Activated CD4-positive, alpha-beta T cell treated with anti-CD3 and anti-CD28 coated beads, Interleukin-2, amount 10 ng/mL, durations not matched to agents 24 days and 14 days (primary cell): Measurements from ENCODE around the gene TOPBP1. TPM values are rescaled to one million over a fixed set of nuclear protein-coding genes. Genes with fewer than 3 reads are reported as not detected.
A peak's percentile ranks its signal among the peaks of the same experiment; 100 is the strongest.

Experiments
- DNase-seq: peaks from one replicate; pipeline ENCODE4 v3.0.0; 2022
- H3K27ac Mint-ChIP-seq: one replicate; pipeline ENCODE4 v1.8.0; 2022; ENCODE audit warnings: mild to moderate bottlenecking, mixed read lengths
- H3K27me3 Mint-ChIP-seq: one replicate; pipeline ENCODE4 v1.8.0; 2022; ENCODE audit warnings: mixed read lengths
- H3K36me3 Mint-ChIP-seq: one replicate; pipeline ENCODE4 v1.8.0; 2022; ENCODE audit warnings: low read depth, mild to moderate bottlenecking, mixed read lengths
- H3K4me1 Mint-ChIP-seq: one replicate; pipeline ENCODE4 v1.8.0; 2021; ENCODE audit warnings: mixed read lengths
- H3K4me3 Mint-ChIP-seq: one replicate; pipeline ENCODE4 v1.8.0; 2022; ENCODE audit warnings: mild to moderate bottlenecking, moderate library complexity, mixed read lengths
- H3K9me3 Mint-ChIP-seq: one replicate; pipeline ENCODE4 v1.8.0; 2021; ENCODE audit warnings: mixed read lengths
- intact Hi-C: fragments of 100-400 bp; cut with micrococcal nuclease; formaldehyde crosslinking; loops from one replicate; pipeline ENCODE4 v1.15.1; 2023
- total RNA-seq: library from RNA; stranded (reverse); gene quantifications from 2 replicates; pipeline ENCODE4 v1.2.3, GENCODE V29; 2022

The TOPBP1 gene
- 92.6 and 97.9 TPM in 2 replicates for total RNA-seq

DNA sequence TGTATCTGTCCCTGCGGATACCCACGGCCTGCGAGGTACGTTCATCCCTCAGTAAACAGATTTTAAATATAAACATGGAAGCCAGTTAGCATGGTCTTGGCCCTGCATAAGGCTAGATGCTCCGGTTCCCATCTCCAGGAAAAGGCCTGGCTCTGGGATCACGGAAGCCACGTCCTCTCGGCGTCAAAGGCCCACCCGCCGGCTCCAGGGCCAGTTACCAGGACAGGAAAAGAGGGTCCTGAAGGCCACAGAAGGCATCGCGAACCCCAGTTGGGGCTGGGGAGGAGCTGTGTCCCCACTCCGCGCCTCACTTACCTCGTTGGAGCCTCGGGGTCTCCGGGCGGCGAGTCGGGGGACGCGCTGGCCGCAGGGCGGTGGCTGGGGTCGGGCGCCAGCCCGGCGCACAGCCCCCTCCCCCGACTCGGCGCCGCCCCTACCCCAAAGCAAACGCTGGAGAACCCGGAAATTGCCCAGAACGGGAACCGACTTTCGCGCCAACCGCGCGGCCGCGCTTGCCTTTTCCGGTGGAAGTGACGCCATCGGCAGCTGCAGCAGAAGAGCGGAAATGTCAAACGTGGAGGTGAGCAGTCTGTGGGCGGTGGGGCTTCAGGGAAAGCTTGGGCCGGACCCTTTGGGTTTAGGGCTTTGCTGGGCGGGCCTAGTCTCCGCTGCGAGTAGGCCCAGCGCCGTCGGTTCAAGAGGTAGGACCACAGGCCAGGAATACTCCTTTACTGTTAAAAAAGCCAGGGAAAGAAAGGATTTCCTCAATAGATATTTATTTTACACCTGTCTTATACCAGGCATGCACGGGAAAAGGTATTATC, at the start of gene TOPBP1:
Gene TOPBP1 (minus strand): TSS at position 488 of the 824 bp plus-strand sequence. CDS start 814 bp downstream, outside the sequence.
- intact Hi-C loops, result loop anchor here (1.0 to 10.0 kb wide), 8 partner anchors 64 to 1245 kb away; partner anchors contain the start of genes ANAPC13, CDV3, CEP63 and DNAJC13
- Mint-ChIP-seq H3K9me3 (no peaks in the 10 kb centered on the region), H3K27ac (peak within 1 kb of the TSS; percentile 94), H3K36me3 (peaks cover 27% of the 10 kb centered on the region), H3K4me1 (peaks cover 26% of the 10 kb centered on the region), H3K4me3 (peak within 1 kb of the TSS; percentile 86), H3K27me3 (no peaks in the 10 kb centered on the region)
- DNase-seq, result peak; percentile 98

DNA sequence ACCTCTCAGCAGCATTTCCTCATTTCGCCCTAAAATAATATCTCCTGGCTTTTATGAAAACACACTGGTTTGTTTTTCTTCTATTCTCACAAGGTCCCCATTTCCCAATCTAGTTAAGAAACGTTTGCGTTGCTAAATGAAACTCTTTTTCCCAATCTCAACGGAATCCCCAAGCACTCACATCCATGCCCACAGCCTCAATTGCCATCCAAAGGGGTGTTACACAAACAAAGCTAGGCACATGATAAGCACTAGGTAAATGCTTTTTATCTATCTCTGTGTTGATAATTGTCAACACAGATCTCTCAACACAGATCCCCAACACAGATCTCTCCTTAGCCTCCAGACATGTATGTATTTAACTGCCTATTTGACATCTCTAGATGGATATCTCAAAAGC, 49.3 kb upstream of the TOPBP1 start:
- H3K36me3 Mint-ChIP-seq, result no peaks in the 10 kb centered on the region
- H3K4me1 Mint-ChIP-seq, result no peaks in the 10 kb centered on the region
- H3K4me3 Mint-ChIP-seq, result no peak overlapping the region
- intact Hi-C loops, result no loop called here
- DNase-seq, result no peak
- no peaks in the 10 kb centered on the region for H3K9me3 Mint-ChIP-seq
- H3K27me3 Mint-ChIP-seq, result peaks cover 10% of the 10 kb centered on the region
- no peak overlapping the region for H3K27ac Mint-ChIP-seq

- H3K4me1 Mint-ChIP-seq, result no peaks in the 10 kb centered on the region
- DNase-seq, result peak; percentile 31
- H3K9me3 Mint-ChIP-seq, result no peaks in the 10 kb centered on the region
- no peak overlapping the region for H3K4me3 Mint-ChIP-seq
- intact Hi-C loops, result no loop called here
- peaks cover 15% of the 10 kb centered on the region for H3K27me3 Mint-ChIP-seq
- no peak overlapping the region for H3K27ac Mint-ChIP-seq
- H3K36me3 Mint-ChIP-seq, result no peaks in the 10 kb centered on the region
These were observed 47.5 kb upstream of the TOPBP1 start for GRCh38 chr3:133709139-133709750.

DNA sequence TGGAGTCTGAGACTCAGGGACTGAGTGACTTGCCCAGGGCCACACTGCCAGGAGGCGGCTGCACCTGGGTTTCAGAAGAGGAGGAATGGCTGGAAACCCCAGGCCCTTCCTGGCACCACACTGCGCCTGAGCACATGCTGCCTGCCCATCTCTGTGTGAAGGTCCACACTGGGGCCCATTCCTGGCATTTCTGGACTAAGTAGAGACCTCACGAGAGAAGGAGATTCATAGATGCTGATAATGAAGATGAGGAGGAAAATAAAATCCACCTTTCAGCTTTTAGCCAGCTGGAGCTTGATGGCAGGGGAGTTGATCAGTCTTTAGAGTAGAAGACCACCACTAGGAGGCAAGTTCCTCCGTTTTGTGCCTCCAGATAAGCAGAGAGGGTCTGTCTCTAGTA, 44.3 kb upstream of the TOPBP1 start:
- intact Hi-C loops, result no loop called here
- Mint-ChIP-seq H3K4me1 (no peaks in the 10 kb centered on the region), H3K27me3 (peaks cover 19% of the 10 kb centered on the region), H3K4me3 (no peak overlapping the region), H3K36me3 (no peaks in the 10 kb centered on the region), H3K9me3 (no peaks in the 10 kb centered on the region), H3K27ac (no peak overlapping the region)
- no peak for DNase-seq

GRCh38 chr3:133703915-133704314, 42.2 kb upstream of the TOPBP1 start:
- Mint-ChIP-seq H3K9me3 (no peaks in the 10 kb centered on the region), H3K27me3 (peaks cover 17% of the 10 kb centered on the region), H3K27ac (no peak overlapping the region), H3K4me1 (no peaks in the 10 kb centered on the region), H3K36me3 (no peaks in the 10 kb centered on the region), H3K4me3 (no peak overlapping the region)
- no peak for DNase-seq
- intact Hi-C loops, result no loop called here

GRCh38 chr3:133701435-133702358, 40.0 kb upstream of the TOPBP1 start:
- H3K9me3 Mint-ChIP-seq, result peaks cover 3% of the 10 kb centered on the region
- intact Hi-C loops, result no loop called here
- H3K36me3 Mint-ChIP-seq, result no peaks in the 10 kb centered on the region
- no peaks in the 10 kb centered on the region for H3K4me1 Mint-ChIP-seq
- no peak overlapping the region for H3K27ac Mint-ChIP-seq
- DNase-seq, result no peak
- H3K27me3 Mint-ChIP-seq, result peaks cover 12% of the 10 kb centered on the region
- no peak overlapping the region for H3K4me3 Mint-ChIP-seq

DNA sequence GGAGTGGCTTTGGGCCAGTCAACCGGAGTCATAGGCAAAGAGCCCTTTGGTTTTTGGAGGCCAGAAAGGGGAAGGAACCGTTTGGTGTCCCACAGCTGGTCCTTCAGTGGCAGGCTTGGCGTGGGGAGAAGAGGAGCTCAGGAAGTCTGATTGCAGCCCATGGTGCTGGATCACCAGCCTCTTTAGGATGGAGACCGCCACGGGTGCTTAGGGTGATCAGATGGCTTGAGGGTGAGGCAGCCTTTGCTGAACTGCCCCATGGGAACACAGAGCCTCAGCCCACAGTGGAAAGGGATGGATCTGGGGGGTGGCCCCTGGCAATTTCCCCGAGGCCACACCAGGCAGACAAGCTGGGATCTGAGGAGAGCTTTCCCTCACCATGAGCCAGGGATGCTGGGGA, 38.6 kb upstream of the TOPBP1 start:
- Mint-ChIP-seq H3K36me3 (no peaks in the 10 kb centered on the region), H3K4me3 (no peak overlapping the region), H3K9me3 (peaks cover 3% of the 10 kb centered on the region), H3K4me1 (no peaks in the 10 kb centered on the region), H3K27me3 (peaks cover 9% of the 10 kb centered on the region), H3K27ac (no peak overlapping the region)
- no peak for DNase-seq
- intact Hi-C loops, result no loop called here

DNA sequence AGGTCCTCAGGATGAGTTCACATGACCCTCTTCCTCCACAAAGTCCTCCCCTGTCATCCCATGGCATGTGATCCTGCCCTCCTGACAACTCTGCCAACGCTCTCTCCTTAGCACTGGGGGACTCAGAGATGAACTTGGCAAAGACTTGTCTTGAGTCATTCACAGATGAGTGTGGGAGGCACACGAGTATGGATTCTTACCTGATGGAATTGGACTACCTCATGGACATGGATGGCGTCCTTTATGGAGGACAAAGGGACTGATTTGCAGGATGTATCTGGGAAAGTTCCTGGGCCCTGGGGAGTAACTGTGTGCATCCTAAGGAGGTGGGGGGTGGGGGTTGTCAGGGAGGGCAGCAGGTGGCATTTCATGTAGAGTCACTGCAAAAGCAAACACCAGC, 38.2 kb upstream of the TOPBP1 start:
- Mint-ChIP-seq H3K36me3 (no peaks in the 10 kb centered on the region), H3K27me3 (peaks cover 7% of the 10 kb centered on the region), H3K4me3 (no peak overlapping the region), H3K9me3 (peaks cover 3% of the 10 kb centered on the region), H3K4me1 (no peaks in the 10 kb centered on the region), H3K27ac (no peak overlapping the region)
- DNase-seq, result no peak
- intact Hi-C loops, result no loop called here

GRCh38 chr3:133699467-133699866, 37.7 kb upstream of the TOPBP1 start:
- H3K9me3 Mint-ChIP-seq, result peaks cover 3% of the 10 kb centered on the region
- intact Hi-C loops, result no loop called here
- H3K4me1 Mint-ChIP-seq, result no peaks in the 10 kb centered on the region
- no peaks in the 10 kb centered on the region for H3K36me3 Mint-ChIP-seq
- H3K4me3 Mint-ChIP-seq, result no peak overlapping the region
- DNase-seq, result no peak
- no peak overlapping the region for H3K27ac Mint-ChIP-seq
- peaks cover 7% of the 10 kb centered on the region for H3K27me3 Mint-ChIP-seq

- peaks cover 3% of the 10 kb centered on the region for H3K9me3 Mint-ChIP-seq
- H3K27ac Mint-ChIP-seq, result no peak overlapping the region
- no peaks in the 10 kb centered on the region for H3K36me3 Mint-ChIP-seq
- no peak for DNase-seq
- H3K4me3 Mint-ChIP-seq, result no peak overlapping the region
- intact Hi-C loops, result no loop called here
- no peaks in the 10 kb centered on the region for H3K4me1 Mint-ChIP-seq
- H3K27me3 Mint-ChIP-seq, result peaks cover 1% of the 10 kb centered on the region
These were observed 36.2 kb upstream of the TOPBP1 start for GRCh38 chr3:133697960-133698359.

- intact Hi-C loops, result no loop called here
These were observed 33.9 kb upstream of the TOPBP1 start for GRCh38 chr3:133695560-133696171.

GRCh38 chr3:133694288-133695268, 32.8 kb upstream of the TOPBP1 start:
- H3K4me1 Mint-ChIP-seq, result no peaks in the 10 kb centered on the region
- H3K27ac Mint-ChIP-seq, result no peak overlapping the region
- peaks cover 1% of the 10 kb centered on the region for H3K27me3 Mint-ChIP-seq
- peaks cover 3% of the 10 kb centered on the region for H3K9me3 Mint-ChIP-seq
- no peaks in the 10 kb centered on the region for H3K36me3 Mint-ChIP-seq
- H3K4me3 Mint-ChIP-seq, result no peak overlapping the region
- DNase-seq, result no peak
- intact Hi-C loops, result no loop called here

More at GRCh38 chr3:133695560-133696171, 33.9 kb upstream of the TOPBP1 start:
- peaks cover 3% of the 10 kb centered on the region for H3K9me3 Mint-ChIP-seq
- no peak for DNase-seq
- H3K27me3 Mint-ChIP-seq, result peaks cover 1% of the 10 kb centered on the region
- no peak overlapping the region for H3K4me3 Mint-ChIP-seq
- no peaks in the 10 kb centered on the region for H3K36me3 Mint-ChIP-seq
- no peaks in the 10 kb centered on the region for H3K4me1 Mint-ChIP-seq
- no peak overlapping the region for H3K27ac Mint-ChIP-seq
